Measurements from ENCODE around the gene ARPC2. TPM values are rescaled to one million over a fixed set of nuclear protein-coding genes. Genes with fewer than 3 reads are reported as not detected.

ARPC2 gene
- total and polyA plus RNA-seq, 4 donors = 58.1 to 83.6 (median 73.7) TPM

- Histone ChIP-seq H3K36me3 (ENCODE audit: control insufficient read depth in 4 of 4, insufficient read depth in 3 of 4, low read depth in 1 of 4, low read length in 3 of 4) (peaks cover 17 to 57% (median 51%) of the 10 kb centered on the region in 4 donors), H3K9me3 (ENCODE audit: control insufficient read depth in 4 of 4, low read length in 3 of 4) (no peaks in the 10 kb centered on the region), H3K27ac (ENCODE audit: low read depth in 1 of 2, low read length in 2 of 2) (no peak overlapping the region), H3K27me3 (ENCODE audit: control insufficient read depth in 4 of 4, insufficient read depth in 4 of 4, low read length in 3 of 4) (no peaks in the 10 kb centered on the region), H3K4me3 (ENCODE audit: low read depth in 1 of 3, low read length in 3 of 3) (no peak overlapping the region), H3K4me1 (ENCODE audit: control insufficient read depth in 4 of 4, insufficient read depth in 4 of 4, low read length in 3 of 4) (peaks cover 2 to 26% (median 23%) of the 10 kb centered on the region in 4 donors), H3K9ac (ENCODE audit: low read depth in 1 of 2, low read length in 2 of 2) (no peak overlapping the region)
- 82% methylated on average over 4 of the region's 4 CpGs for WGBS
- no peak for DNase-seq (ENCODE audit: low spot score)
- TF ChIP-seq GABPA (IDR thresholded peaks at IDR 0.05 in 1 of 2, conservative IDR thresholded peaks at IDR 0.05 in 1 of 2) (no peak), HNF4A (conservative IDR thresholded peaks at IDR 0.05) (no peak), CTCF (IDR thresholded peaks at IDR 0.05; ENCODE audit: low read depth, low read length, missing input control) (no peak), JUND (IDR thresholded peaks at IDR 0.05) (no peak), EGR1 (IDR thresholded peaks at IDR 0.05; ENCODE audit: low read depth in 2 of 2) (no peak), ZBTB33 (IDR thresholded peaks at IDR 0.05) (no peak), SP1 (IDR thresholded peaks at IDR 0.05) (no peak), RAD21 (IDR thresholded peaks at IDR 0.05) (no peak), HNF4G (IDR thresholded peaks at IDR 0.05) (no peak), MAX (IDR thresholded peaks at IDR 0.05) (no peak), REST (IDR thresholded peaks at IDR 0.05) (no peak), ATF3 (IDR thresholded peaks at IDR 0.05) (no peak)
These were observed 57.6 kb downstream of the ARPC2 start for GRCh38 chr2:218274586-218274985.

GRCh38 chr2:218275371-218276072 lies 58.5 kb downstream of the ARPC2 start:
- H3K27ac ChIP-seq (ENCODE audit: low read depth in 1 of 2, low read length in 2 of 2) = no peak overlapping the region
- WGBS = 79% methylated on average over 9 of the region's 9 CpGs
- TF ChIP-seq GABPA (IDR thresholded peaks at IDR 0.05 in 1 of 2, conservative IDR thresholded peaks at IDR 0.05 in 1 of 2) = no peak
- no peak for TF ChIP-seq ATF3 (IDR thresholded peaks at IDR 0.05)
- TF ChIP-seq EGR1 (IDR thresholded peaks at IDR 0.05; ENCODE audit: low read depth in 2 of 2) = no peak
- TF ChIP-seq ZBTB33 (IDR thresholded peaks at IDR 0.05) = no peak
- TF ChIP-seq MAX (IDR thresholded peaks at IDR 0.05) = no peak
- no peak for TF ChIP-seq TAF1 (conservative IDR thresholded peaks at IDR 0.05)
- no peak for TF ChIP-seq CTCF (IDR thresholded peaks at IDR 0.05; ENCODE audit: low read depth, low read length, missing input control)
- TF ChIP-seq NR2F2 (IDR thresholded peaks at IDR 0.05) = no peak

More at GRCh38 chr2:218275371-218276072, 58.5 kb downstream of the ARPC2 start:
- no peaks in the 10 kb centered on the region for H3K27me3 ChIP-seq (ENCODE audit: control insufficient read depth in 4 of 4, insufficient read depth in 4 of 4, low read length in 3 of 4)
- peaks cover 22 to 65% (median 59%) of the 10 kb centered on the region in 4 donors for H3K36me3 ChIP-seq (ENCODE audit: control insufficient read depth in 4 of 4, insufficient read depth in 3 of 4, low read depth in 1 of 4, low read length in 3 of 4)
- no peak for DNase-seq (ENCODE audit: low spot score)
- H3K9ac ChIP-seq (ENCODE audit: low read depth in 1 of 2, low read length in 2 of 2) = no peak overlapping the region
- H3K4me1 ChIP-seq (ENCODE audit: control insufficient read depth in 4 of 4, insufficient read depth in 4 of 4, low read length in 3 of 4) = peaks cover 2 to 26% (median 23%) of the 10 kb centered on the region in 4 donors
- H3K9me3 ChIP-seq (ENCODE audit: control insufficient read depth in 4 of 4, low read length in 3 of 4) = no peaks in the 10 kb centered on the region
- H3K4me3 ChIP-seq (ENCODE audit: low read depth in 1 of 3, low read length in 3 of 3) = no peak overlapping the region
